ENCODE data around the gene RAB10.
"Not testable (repeated sequence)": the region's sequence is repeated elsewhere in the genome, so short reads cannot be mapped to it uniquely, and the experiment has no call there.

The RAB10 gene

GRCh38 chr2:26081556-26081955, 47.7 kb downstream of the RAB10 start:
- no peak for TF ChIP-seq CTCF (IDR thresholded peaks at IDR 0.05; ENCODE audit: borderline replicate concordance, insufficient read depth, low read depth, low read length)
- H3K4me3 ChIP-seq (ENCODE audit: low read depth, low read length) = no peak overlapping the region

- no peak overlapping the region for H3K4me3 ChIP-seq (ENCODE audit: low read depth, low read length)
- TF ChIP-seq CTCF (IDR thresholded peaks at IDR 0.05; ENCODE audit: borderline replicate concordance, insufficient read depth, low read depth, low read length) = no peak
These were observed 52.3 kb downstream of the RAB10 start for GRCh38 chr2:26086155-26086637.

- H3K4me3 ChIP-seq (ENCODE audit: low read depth, low read length) = no peak overlapping the region
- TF ChIP-seq CTCF (IDR thresholded peaks at IDR 0.05; ENCODE audit: borderline replicate concordance, insufficient read depth, low read depth, low read length) = no peak
These were observed 52.9 kb downstream of the RAB10 start for GRCh38 chr2:26086779-26087178.

- H3K4me3 ChIP-seq (ENCODE audit: low read depth, low read length) = no peak overlapping the region
- peak; percentile 70 for TF ChIP-seq CTCF (IDR thresholded peaks at IDR 0.05; ENCODE audit: borderline replicate concordance, insufficient read depth, low read depth, low read length)
These were observed 54.3 kb downstream of the RAB10 start for GRCh38 chr2:26088038-26088643.

- not testable (repeated sequence) for H3K4me3 ChIP-seq (ENCODE audit: low read depth, low read length)
These were observed 55.0 kb downstream of the RAB10 start for GRCh38 chr2:26088931-26089330.

- no peak for TF ChIP-seq CTCF (IDR thresholded peaks at IDR 0.05; ENCODE audit: borderline replicate concordance, insufficient read depth, low read depth, low read length)
- H3K4me3 ChIP-seq (ENCODE audit: low read depth, low read length) = no peak overlapping the region
These were observed 55.5 kb downstream of the RAB10 start for GRCh38 chr2:26089337-26089736.

GRCh38 chr2:26095758-26096157, 61.9 kb downstream of the RAB10 start:
- no peak for TF ChIP-seq CTCF (IDR thresholded peaks at IDR 0.05; ENCODE audit: borderline replicate concordance, insufficient read depth, low read depth, low read length)
- no peak overlapping the region for H3K4me3 ChIP-seq (ENCODE audit: low read depth, low read length)
